HCT116 (cell line): ENCODE measurements around the gene RAD23A. TPM values are rescaled to one million over a fixed set of nuclear protein-coding genes. Genes with fewer than 3 reads are reported as not detected.

Source experiments
- ATAC-seq: fragments of 200-7000 bp; cut with Tn5 transposase; 2 replicates; pipeline ENCODE4 v1.9.1; 2020; ENCODE audit warnings: mild to moderate bottlenecking, moderate library complexity
- BruUV-seq: library from RNA; stranded (reverse); fragments of 400-500 nt; replicated peaks from 2 replicates; lab custom pipeline; 2021; lab: Mats Ljungman, UMichigan
- CTCF ChIA-PET: fragments of 300-600 bp; sonication (Branson Sonifier 250); formaldehyde crosslinking; loops from one replicate; lab custom pipeline; 2021; ENCODE audit warnings: antibody characterized with exemption; lab: Charles Lee
- POLR2A ChIA-PET: fragments of 300-600, 350-600 bp; sonication (Branson Sonifier 250); formaldehyde crosslinking; loops from one replicate; lab custom pipeline; 2021; ENCODE audit warnings: antibody characterized with exemption; lab: Charles Lee
- RAD21 ChIA-PET, 2 experiments: fragments of 300-600 bp; sonication (Branson Sonifier 250); formaldehyde crosslinking; loops; one replicate each; lab custom pipeline; 2023; ENCODE audit warnings: low total read pairs in 2 of 2; ENCODE audit not compliant: uncharacterized antibody in 2 of 2, unreplicated experiment in 2 of 2, low non-redundant PET in 1 of 2; lab: Charles Lee
- DNase-seq: peaks from one replicate; pipeline ENCODE4 v3.0.0-alpha.2; 2010; ENCODE audit warnings: low read depth, low spot score
- H2AFZ ChIP-seq: fragments of 200-600 bp; shearing (Covaris generic), sonication (generic); 2 replicates; pipeline ENCODE4 v1.6.1; 2017; ENCODE audit warnings: low read depth, mixed run types, mixed read lengths, antibody characterized with exemption, low read length; ENCODE audit not compliant: poor library complexity, severe bottlenecking
- H3K27ac ChIP-seq: 2 replicates; pipeline ENCODE4 v1.5.1; 2012; ENCODE audit warnings: low read depth, low read length
- H3K27me3 ChIP-seq: fragments of 200-600 bp; sonication (generic); 2 replicates; pipeline ENCODE4 v1.6.1; 2016; ENCODE audit warnings: mixed run types, low read length, mixed read lengths; ENCODE audit not compliant: insufficient read depth
- H3K36me3 ChIP-seq, 2 experiments: fragments of 200-500 bp in 1 of 2; fragments of 200-600 bp in 1 of 2; sonication (Bioruptor generic) in 1 of 2; sonication (generic) in 1 of 2; 2 replicates each; pipeline versions ENCODE4 v1.5.1 to v1.6.1; 2014 to 2016; ENCODE audit warnings: low read length in 2 of 2, inconsistent platforms in 1 of 2, mixed read lengths in 1 of 2, mixed run types in 1 of 2; ENCODE audit not compliant: insufficient read depth in 2 of 2, control insufficient read depth in 1 of 2
- H3K4me1 ChIP-seq, 2 experiments: fragments of 200-600 bp in 1 of 2; sonication (generic) in 1 of 2; 2 replicates each; pipeline versions ENCODE4 v1.5.1 to v1.6.1; 2012 to 2017; ENCODE audit warnings: low read length in 2 of 2, inconsistent platforms in 1 of 2, mild to moderate bottlenecking in 1 of 2, mixed read lengths in 1 of 2, mixed run types in 1 of 2, moderate library complexity in 1 of 2; ENCODE audit not compliant: insufficient read depth in 2 of 2, control insufficient read depth in 1 of 2
- H3K4me2 ChIP-seq: fragments of 200-600 bp; sonication (generic); 2 replicates; pipeline ENCODE4 v1.6.1; 2017; ENCODE audit warnings: mixed run types, low read length, mixed read lengths
- H3K4me3 ChIP-seq, 2 experiments: fragments of 200-600 bp in 1 of 2; sonication (generic) in 1 of 2; replicated peaks in 1 of 2; 2 replicates each; pipeline ENCODE4 v1.5.1; 2011 to 2016; ENCODE audit warnings: low read length in 2 of 2, control low read depth in 1 of 2, low read depth in 1 of 2, mild to moderate bottlenecking in 1 of 2, mixed read lengths in 1 of 2, mixed run types in 1 of 2
- H3K79me2 ChIP-seq: fragments of 200-600 bp; sonication (generic); 2 replicates; pipeline ENCODE4 v1.6.1; 2017; ENCODE audit warnings: mild to moderate bottlenecking, mixed run types, low read length, moderate library complexity, mixed read lengths; ENCODE audit not compliant: insufficient read depth
- H3K9ac ChIP-seq: fragments of 200-600 bp; sonication (generic); 2 replicates; pipeline ENCODE4 v1.6.1; 2016; ENCODE audit warnings: low read length, mixed read lengths
- H3K9me2 ChIP-seq: fragments of 200-600 bp; sonication (generic), shearing (Covaris generic); 2 replicates; pipeline ENCODE4 v1.6.1; 2017; ENCODE audit warnings: mixed run types, mild to moderate bottlenecking, moderate library complexity; ENCODE audit not compliant: insufficient read depth
- H3K9me3 ChIP-seq, 2 experiments: fragments of 200-500 bp in 1 of 2; fragments of 200-600 bp in 1 of 2; sonication (Bioruptor generic) in 1 of 2; sonication (generic) in 1 of 2; 2 replicates each; pipeline ENCODE4 v1.6.1; 2014 to 2017; ENCODE audit warnings: low read length in 2 of 2, mixed read lengths in 2 of 2, inconsistent platforms in 1 of 2, low read depth in 1 of 2, mild to moderate bottlenecking in 1 of 2, mixed run types in 1 of 2, moderate library complexity in 1 of 2; ENCODE audit not compliant: control insufficient read depth in 1 of 2, insufficient read depth in 1 of 2
- H4K20me1 ChIP-seq: fragments of 200-600 bp; sonication (generic), shearing (Covaris generic); 2 replicates; pipeline ENCODE4 v1.6.1; 2017; ENCODE audit warnings: mixed run types, mild to moderate bottlenecking, moderate library complexity; ENCODE audit not compliant: insufficient read depth
- CBX3 ChIP-seq: IDR thresholded peaks from 2 replicates; pipeline ENCODE4 v1.6.1; 2012; ENCODE audit warnings: low read depth
- CEBPB ChIP-seq: IDR thresholded peaks from 2 replicates; pipeline ENCODE4 v1.6.1; 2012; ENCODE audit warnings: low read depth
- EGR1 ChIP-seq: IDR thresholded peaks from 2 replicates; pipeline ENCODE4 v1.6.1; 2012; ENCODE audit warnings: low read depth
- ELF1 ChIP-seq: IDR thresholded peaks from 2 replicates; pipeline ENCODE4 v1.6.1; 2012; ENCODE audit warnings: low read depth, borderline replicate concordance
- EZH2 ChIP-seq: fragments of 200-600 bp; sonication (generic); IDR thresholded peaks from 2 replicates; pipeline ENCODE4 v1.6.1; 2017; ENCODE audit warnings: antibody characterized with exemption, mixed run types
- FOSL1 ChIP-seq: IDR thresholded peaks from 2 replicates; pipeline ENCODE4 v1.6.1; 2012; ENCODE audit warnings: low read depth
- POLR2AphosphoS5 ChIP-seq: IDR thresholded peaks from 2 replicates; pipeline ENCODE4 v1.6.1; 2011; ENCODE audit warnings: mild to moderate bottlenecking, low read depth, low read length, moderate library complexity
- RAD21 ChIP-seq: IDR thresholded peaks from 2 replicates; pipeline ENCODE4 v1.6.1; 2012; ENCODE audit warnings: low read depth, mild to moderate bottlenecking
- SP1 ChIP-seq: IDR thresholded peaks from 2 replicates; pipeline ENCODE4 v1.6.1; 2012; ENCODE audit warnings: low read depth
- SRF ChIP-seq: IDR thresholded peaks from 2 replicates; pipeline ENCODE4 v1.6.1; 2012; ENCODE audit warnings: low read depth
- TCF7L2 ChIP-seq: IDR thresholded peaks from 2 replicates; pipeline ENCODE4 v1.7.0; 2011; ENCODE audit warnings: borderline replicate concordance, inconsistent platforms; ENCODE audit not compliant: insufficient read depth, insufficient read length; ENCODE audit errors: extremely low read depth
- ZFX ChIP-seq: fragments of 450-650 bp; IDR thresholded peaks from 2 replicates; pipeline ENCODE4 v1.6.1; 2017
- ZNF274 ChIP-seq: fragments of 200-500 bp; sonication (Bioruptor generic); IDR thresholded peaks from 2 replicates; pipeline ENCODE4 v1.6.1; 2014; ENCODE audit warnings: mild to moderate bottlenecking, low read depth, low read length, inconsistent platforms
- intact Hi-C: fragments of 100-400 bp; cut with micrococcal nuclease; formaldehyde crosslinking; loops from 2 replicates; pipeline ENCODE4 v1.10.0; 2022
- total RNA-seq: library from RNA; stranded (reverse); gene quantifications from one replicate; pipeline ENCODE4 v1.2.1, GENCODE V29; 2021; ENCODE audit not compliant: unreplicated experiment
- TF ChIP-seq, protein P1 (sequence below): IDR thresholded peaks from 2 replicates; pipeline ENCODE4 v1.6.1; 2012; ENCODE audit warnings: low read depth
- TF ChIP-seq, protein P2 (sequence below): IDR thresholded peaks from 2 replicates; pipeline ENCODE4 v1.6.1; 2011; ENCODE audit warnings: mild to moderate bottlenecking, low read length, moderate library complexity; ENCODE audit not compliant: insufficient replicate concordance; ENCODE audit errors: extremely low read depth
- TF ChIP-seq, protein P3 (sequence below), 3 experiments: fragments of 200-600 bp in 1 of 3; sonication (generic) in 1 of 3; IDR thresholded peaks in 2 of 3; conservative IDR thresholded peaks in 1 of 3; 2 replicates each; pipeline ENCODE4 v1.5.1; 2012 to 2017; ENCODE audit warnings: low read depth in 2 of 3, low read length in 2 of 3, antibody characterized with exemption in 1 of 3, borderline replicate concordance in 1 of 3, control low read depth in 1 of 3, mild to moderate bottlenecking in 1 of 3, mixed read lengths in 1 of 3, mixed run types in 1 of 3, moderate library complexity in 1 of 3; ENCODE audit not compliant: insufficient read depth in 1 of 3
- TF ChIP-seq, protein P4 (sequence below): IDR thresholded peaks from 2 replicates; pipeline ENCODE4 v1.6.1; 2012
- TF ChIP-seq, protein P5 (sequence below): IDR thresholded peaks from 2 replicates; pipeline ENCODE4 v1.6.1; 2012

The RAD23A gene
- total RNA-seq, 1 experiment from 2014 or later, result 163 TPM

DNA sequence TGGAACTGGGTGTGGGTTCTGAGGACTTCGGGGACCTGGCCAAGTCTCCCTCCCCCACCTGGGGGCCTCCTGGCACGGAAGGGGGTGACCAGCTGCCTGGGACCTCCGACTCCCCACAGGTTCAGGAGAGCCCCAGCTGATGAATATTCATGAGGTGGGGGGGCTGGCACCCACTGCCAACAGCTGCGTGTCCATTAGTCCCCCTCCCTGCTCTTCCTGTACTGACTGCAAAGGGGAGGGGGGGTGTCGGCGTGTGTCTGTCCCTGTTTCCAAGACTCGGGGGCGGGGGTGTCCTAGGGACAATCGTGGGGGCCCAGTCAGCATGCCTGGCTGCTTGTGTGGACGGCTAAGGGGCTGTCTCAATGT, 39.0 kb downstream of the RAD23A start:
- Histone ChIP-seq H3K27ac (no peak overlapping the region; the same call in 1 of the 2 replicates), H2AFZ (no peak overlapping the region)

More for the DNA sequence above, 39.0 kb downstream of the RAD23A start:
- RAD21 ChIA-PET, result interaction anchor here (0.8 to 1.6 kb wide), 7 partner anchors 19 to 109 kb away, joined by 3 to 10 read pairs (median 3); no protein-coding TSS in a partner anchor
- BruUV-seq, result no TSS peak
- DNase-seq, result no peak
- Histone ChIP-seq H3K9me2 (no peaks in the 10 kb centered on the region), H3K4me3 (peak overlapping the region in 1 of 2 experiments; percentile 4; a peak in 1 of 4 replicates), H4K20me1 (no peaks in the 10 kb centered on the region), H3K9ac (peak overlapping the region; percentile 26; the same call in 1 of the 2 replicates), H3K4me2 (peak overlapping the region; percentile 64), H3K79me2 (no peaks in the 10 kb centered on the region), H3K36me3 (no peaks in the 10 kb centered on the region), H3K27me3 (no peaks in the 10 kb centered on the region), H3K4me1 (peaks cover 21 to 28% of the 10 kb centered on the region in 2 experiments; a peak in 3 of 4 replicates), H3K9me3 (no peaks in the 10 kb centered on the region)
- POLR2A ChIA-PET, result interaction anchor here (0.6 to 1.4 kb wide), 5 partner anchors 19 to 888 kb away, joined by 3 to 6 read pairs (median 3); no protein-coding TSS in a partner anchor
- CTCF ChIA-PET, result interaction anchor here (0.7 to 2.3 kb wide), 7 partner anchors 44 to 350 kb away, joined by 3 to 23 read pairs (median 5); no protein-coding TSS in a partner anchor
- ATAC-seq, result no peak; the same call in 1 of the 2 replicates
- TF ChIP-seq, protein P1, sequence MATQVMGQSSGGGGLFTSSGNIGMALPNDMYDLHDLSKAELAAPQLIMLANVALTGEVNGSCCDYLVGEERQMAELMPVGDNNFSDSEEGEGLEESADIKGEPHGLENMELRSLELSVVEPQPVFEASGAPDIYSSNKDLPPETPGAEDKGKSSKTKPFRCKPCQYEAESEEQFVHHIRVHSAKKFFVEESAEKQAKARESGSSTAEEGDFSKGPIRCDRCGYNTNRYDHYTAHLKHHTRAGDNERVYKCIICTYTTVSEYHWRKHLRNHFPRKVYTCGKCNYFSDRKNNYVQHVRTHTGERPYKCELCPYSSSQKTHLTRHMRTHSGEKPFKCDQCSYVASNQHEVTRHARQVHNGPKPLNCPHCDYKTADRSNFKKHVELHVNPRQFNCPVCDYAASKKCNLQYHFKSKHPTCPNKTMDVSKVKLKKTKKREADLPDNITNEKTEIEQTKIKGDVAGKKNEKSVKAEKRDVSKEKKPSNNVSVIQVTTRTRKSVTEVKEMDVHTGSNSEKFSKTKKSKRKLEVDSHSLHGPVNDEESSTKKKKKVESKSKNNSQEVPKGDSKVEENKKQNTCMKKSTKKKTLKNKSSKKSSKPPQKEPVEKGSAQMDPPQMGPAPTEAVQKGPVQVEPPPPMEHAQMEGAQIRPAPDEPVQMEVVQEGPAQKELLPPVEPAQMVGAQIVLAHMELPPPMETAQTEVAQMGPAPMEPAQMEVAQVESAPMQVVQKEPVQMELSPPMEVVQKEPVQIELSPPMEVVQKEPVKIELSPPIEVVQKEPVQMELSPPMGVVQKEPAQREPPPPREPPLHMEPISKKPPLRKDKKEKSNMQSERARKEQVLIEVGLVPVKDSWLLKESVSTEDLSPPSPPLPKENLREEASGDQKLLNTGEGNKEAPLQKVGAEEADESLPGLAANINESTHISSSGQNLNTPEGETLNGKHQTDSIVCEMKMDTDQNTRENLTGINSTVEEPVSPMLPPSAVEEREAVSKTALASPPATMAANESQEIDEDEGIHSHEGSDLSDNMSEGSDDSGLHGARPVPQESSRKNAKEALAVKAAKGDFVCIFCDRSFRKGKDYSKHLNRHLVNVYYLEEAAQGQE, result no peak
- TF ChIP-seq, protein P2, sequence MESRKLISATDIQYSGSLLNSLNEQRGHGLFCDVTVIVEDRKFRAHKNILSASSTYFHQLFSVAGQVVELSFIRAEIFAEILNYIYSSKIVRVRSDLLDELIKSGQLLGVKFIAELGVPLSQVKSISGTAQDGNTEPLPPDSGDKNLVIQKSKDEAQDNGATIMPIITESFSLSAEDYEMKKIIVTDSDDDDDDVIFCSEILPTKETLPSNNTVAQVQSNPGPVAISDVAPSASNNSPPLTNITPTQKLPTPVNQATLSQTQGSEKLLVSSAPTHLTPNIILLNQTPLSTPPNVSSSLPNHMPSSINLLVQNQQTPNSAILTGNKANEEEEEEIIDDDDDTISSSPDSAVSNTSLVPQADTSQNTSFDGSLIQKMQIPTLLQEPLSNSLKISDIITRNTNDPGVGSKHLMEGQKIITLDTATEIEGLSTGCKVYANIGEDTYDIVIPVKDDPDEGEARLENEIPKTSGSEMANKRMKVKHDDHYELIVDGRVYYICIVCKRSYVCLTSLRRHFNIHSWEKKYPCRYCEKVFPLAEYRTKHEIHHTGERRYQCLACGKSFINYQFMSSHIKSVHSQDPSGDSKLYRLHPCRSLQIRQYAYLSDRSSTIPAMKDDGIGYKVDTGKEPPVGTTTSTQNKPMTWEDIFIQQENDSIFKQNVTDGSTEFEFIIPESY, result no peak
- TF ChIP-seq ZFX, result no peak
- no peak for TF ChIP-seq SRF
- no peak for TF ChIP-seq EGR1
- no peak for TF ChIP-seq CEBPB
- TF ChIP-seq ZNF274, result no peak
- TF ChIP-seq ELF1, result no peak
- no peak for TF ChIP-seq SP1
- TF ChIP-seq EZH2, result no peak
- TF ChIP-seq CBX3, result no peak
- no peak for TF ChIP-seq TCF7L2
- TF ChIP-seq, protein P3, sequence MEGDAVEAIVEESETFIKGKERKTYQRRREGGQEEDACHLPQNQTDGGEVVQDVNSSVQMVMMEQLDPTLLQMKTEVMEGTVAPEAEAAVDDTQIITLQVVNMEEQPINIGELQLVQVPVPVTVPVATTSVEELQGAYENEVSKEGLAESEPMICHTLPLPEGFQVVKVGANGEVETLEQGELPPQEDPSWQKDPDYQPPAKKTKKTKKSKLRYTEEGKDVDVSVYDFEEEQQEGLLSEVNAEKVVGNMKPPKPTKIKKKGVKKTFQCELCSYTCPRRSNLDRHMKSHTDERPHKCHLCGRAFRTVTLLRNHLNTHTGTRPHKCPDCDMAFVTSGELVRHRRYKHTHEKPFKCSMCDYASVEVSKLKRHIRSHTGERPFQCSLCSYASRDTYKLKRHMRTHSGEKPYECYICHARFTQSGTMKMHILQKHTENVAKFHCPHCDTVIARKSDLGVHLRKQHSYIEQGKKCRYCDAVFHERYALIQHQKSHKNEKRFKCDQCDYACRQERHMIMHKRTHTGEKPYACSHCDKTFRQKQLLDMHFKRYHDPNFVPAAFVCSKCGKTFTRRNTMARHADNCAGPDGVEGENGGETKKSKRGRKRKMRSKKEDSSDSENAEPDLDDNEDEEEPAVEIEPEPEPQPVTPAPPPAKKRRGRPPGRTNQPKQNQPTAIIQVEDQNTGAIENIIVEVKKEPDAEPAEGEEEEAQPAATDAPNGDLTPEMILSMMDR (IDR thresholded peaks at IDR 0.05 in 2 of 3, conservative IDR thresholded peaks at IDR 0.05 in 1 of 3; ENCODE audit: borderline replicate concordance in 1 of 3, insufficient read depth in 1 of 3, low read depth in 2 of 3, low read length in 2 of 3), result no peak
- no peak for TF ChIP-seq RAD21
- TF ChIP-seq, protein P4, sequence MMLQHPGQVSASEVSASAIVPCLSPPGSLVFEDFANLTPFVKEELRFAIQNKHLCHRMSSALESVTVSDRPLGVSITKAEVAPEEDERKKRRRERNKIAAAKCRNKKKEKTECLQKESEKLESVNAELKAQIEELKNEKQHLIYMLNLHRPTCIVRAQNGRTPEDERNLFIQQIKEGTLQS, result no peak
- no peak for TF ChIP-seq FOSL1
- no peak for TF ChIP-seq POLR2AphosphoS5
- TF ChIP-seq, protein P5, sequence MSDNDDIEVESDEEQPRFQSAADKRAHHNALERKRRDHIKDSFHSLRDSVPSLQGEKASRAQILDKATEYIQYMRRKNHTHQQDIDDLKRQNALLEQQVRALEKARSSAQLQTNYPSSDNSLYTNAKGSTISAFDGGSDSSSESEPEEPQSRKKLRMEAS, result no peak
- intact Hi-C loops, result no loop called here
